ENCODE measurements around the gene KIRREL3. TPM values are rescaled to one million over a fixed set of nuclear protein-coding genes. Genes with fewer than 3 reads are reported as not detected.
A peak's percentile ranks its signal among the peaks of the same experiment; 100 is the strongest.

KIRREL3 gene
- total RNA-seq, 1 experiment from 2014 or later = 1.4 TPM

- no peak for DNase-seq (ENCODE audit: low spot score)
These were observed 512.9 kb downstream of the KIRREL3 start for GRCh38 chr11:126487711-126488110.

- no peak for DNase-seq (ENCODE audit: low spot score)
These were observed 514.5 kb downstream of the KIRREL3 start for GRCh38 chr11:126485986-126486635.

- no peak for DNase-seq (ENCODE audit: low spot score)
These were observed 515.4 kb downstream of the KIRREL3 start for GRCh38 chr11:126485021-126485792.

- DNase-seq (ENCODE audit: low spot score) = peak; percentile 11
These were observed 516.3 kb downstream of the KIRREL3 start for GRCh38 chr11:126484266-126484665.

GRCh38 chr11:126483621-126484195 lies 516.9 kb downstream of the KIRREL3 start:
- no peak for DNase-seq (ENCODE audit: low spot score)

- peak; percentile 5 for DNase-seq (ENCODE audit: low spot score)
These were observed 517.9 kb downstream of the KIRREL3 start for GRCh38 chr11:126482586-126483108.

GRCh38 chr11:126481303-126481680 lies 519.3 kb downstream of the KIRREL3 start:
- DNase-seq (ENCODE audit: low spot score) = no peak

- DNase-seq (ENCODE audit: low spot score) = peak; percentile 60
These were observed 519.9 kb downstream of the KIRREL3 start for GRCh38 chr11:126480410-126481302.

GRCh38 chr11:126480015-126480409 lies 520.6 kb downstream of the KIRREL3 start:
- no peak for DNase-seq (ENCODE audit: low spot score)

GRCh38 chr11:126479178-126479930 lies 521.2 kb downstream of the KIRREL3 start:
- no peak for DNase-seq (ENCODE audit: low spot score)

GRCh38 chr11:126478466-126478865 lies 522.1 kb downstream of the KIRREL3 start:
- DNase-seq (ENCODE audit: low spot score) = no peak

GRCh38 chr11:126477535-126478305 lies 522.9 kb downstream of the KIRREL3 start:
- DNase-seq (ENCODE audit: low spot score) = no peak

- no peak for DNase-seq (ENCODE audit: low spot score)
These were observed 523.6 kb downstream of the KIRREL3 start for GRCh38 chr11:126476977-126477376.

GRCh38 chr11:126476266-126476924 lies 524.2 kb downstream of the KIRREL3 start:
- no peak for DNase-seq (ENCODE audit: low spot score)

- DNase-seq (ENCODE audit: low spot score) = no peak
These were observed 525.3 kb downstream of the KIRREL3 start for GRCh38 chr11:126475014-126475991.

- no peak for DNase-seq (ENCODE audit: low spot score)
These were observed 526.4 kb downstream of the KIRREL3 start for GRCh38 chr11:126474220-126474619.

GRCh38 chr11:126473269-126473668 lies 527.3 kb downstream of the KIRREL3 start:
- DNase-seq (ENCODE audit: low spot score) = no peak

- DNase-seq (ENCODE audit: low spot score) = no peak
These were observed 531.3 kb downstream of the KIRREL3 start for GRCh38 chr11:126469311-126469710.

Measured in A172 (cell line).